ENCODE measurements around the gene HRH1. TPM values are rescaled to one million over a fixed set of nuclear protein-coding genes. Genes with fewer than 3 reads are reported as not detected.
A peak's percentile ranks its signal among the peaks of the same experiment; 100 is the strongest.

The HRH1 gene
- total and polyA plus RNA-seq, 9 donors: 3.4 to 24.1 (median 6.0) TPM

DNA sequence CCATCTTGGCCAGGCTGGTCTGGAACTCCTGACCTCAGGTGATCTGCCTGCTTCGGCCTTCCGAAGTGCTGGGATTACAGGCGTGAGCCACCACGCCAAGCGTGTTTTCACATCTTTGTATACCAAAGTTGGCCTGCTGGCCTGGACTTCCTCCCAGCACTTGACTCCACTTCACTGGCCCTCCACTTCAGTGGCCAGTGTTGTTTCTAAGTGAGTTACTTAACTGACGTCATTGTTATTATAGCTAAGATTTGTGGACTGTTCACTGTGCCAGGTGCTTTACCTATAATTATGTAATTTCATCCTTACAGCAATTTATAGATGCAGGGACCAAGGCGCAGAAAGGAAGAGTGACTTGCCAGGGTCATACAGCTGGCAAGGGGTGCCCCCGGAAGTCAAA, 52.0 kb downstream of the HRH1 start:
- H3K27me3 ChIP-seq: no peaks in the 10 kb centered on the region
- no peaks in the 10 kb centered on the region for H3K9me3 ChIP-seq
- no peaks in the 10 kb centered on the region for H3K36me3 ChIP-seq
- DNase-seq: no peak
- no peak overlapping the region for H3K27ac ChIP-seq
- H3K4me1 ChIP-seq (ENCODE audit: insufficient read depth): peaks cover 2% of the 10 kb centered on the region
- intact Hi-C loops (cut with DNase I): no loop called here
- TF ChIP-seq POLR2A (IDR thresholded peaks at IDR 0.05): no peak
- TF ChIP-seq, protein P1, sequence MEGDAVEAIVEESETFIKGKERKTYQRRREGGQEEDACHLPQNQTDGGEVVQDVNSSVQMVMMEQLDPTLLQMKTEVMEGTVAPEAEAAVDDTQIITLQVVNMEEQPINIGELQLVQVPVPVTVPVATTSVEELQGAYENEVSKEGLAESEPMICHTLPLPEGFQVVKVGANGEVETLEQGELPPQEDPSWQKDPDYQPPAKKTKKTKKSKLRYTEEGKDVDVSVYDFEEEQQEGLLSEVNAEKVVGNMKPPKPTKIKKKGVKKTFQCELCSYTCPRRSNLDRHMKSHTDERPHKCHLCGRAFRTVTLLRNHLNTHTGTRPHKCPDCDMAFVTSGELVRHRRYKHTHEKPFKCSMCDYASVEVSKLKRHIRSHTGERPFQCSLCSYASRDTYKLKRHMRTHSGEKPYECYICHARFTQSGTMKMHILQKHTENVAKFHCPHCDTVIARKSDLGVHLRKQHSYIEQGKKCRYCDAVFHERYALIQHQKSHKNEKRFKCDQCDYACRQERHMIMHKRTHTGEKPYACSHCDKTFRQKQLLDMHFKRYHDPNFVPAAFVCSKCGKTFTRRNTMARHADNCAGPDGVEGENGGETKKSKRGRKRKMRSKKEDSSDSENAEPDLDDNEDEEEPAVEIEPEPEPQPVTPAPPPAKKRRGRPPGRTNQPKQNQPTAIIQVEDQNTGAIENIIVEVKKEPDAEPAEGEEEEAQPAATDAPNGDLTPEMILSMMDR (IDR thresholded peaks at IDR 0.05): no peak
- TF ChIP-seq EP300 (IDR thresholded peaks at IDR 0.05): no peak
- no peak overlapping the region for H3K4me3 ChIP-seq
- WGBS, 3 donors: 90 to 96% (median 96%) methylated on average over 8 of the region's 8 CpGs

DNA sequence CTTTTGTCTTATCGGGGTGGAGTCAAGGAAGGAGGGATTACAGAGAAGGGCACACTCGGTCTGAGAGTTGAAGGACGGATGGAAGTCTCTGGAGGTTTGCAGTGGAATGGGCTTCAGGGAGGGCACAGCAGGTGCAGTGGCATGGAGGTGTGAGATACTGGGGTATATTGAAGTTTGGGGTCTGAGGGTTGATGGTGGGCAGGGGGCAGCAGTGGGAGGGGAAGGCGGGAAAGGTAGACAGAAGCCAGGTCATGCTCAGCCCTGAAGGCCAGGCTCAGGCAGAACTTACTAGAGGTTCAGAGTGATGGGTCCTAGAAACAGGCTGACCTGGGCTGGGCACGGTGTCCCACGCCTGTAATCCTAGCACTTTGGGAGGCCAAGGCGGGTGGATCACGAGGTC, 52.7 kb downstream of the HRH1 start:
- DNase-seq: no peak
- intact Hi-C loops (cut with DNase I): no loop called here
- no peak overlapping the region for H3K4me3 ChIP-seq
- TF ChIP-seq EP300 (IDR thresholded peaks at IDR 0.05): no peak
- TF ChIP-seq, protein P1 (IDR thresholded peaks at IDR 0.05): no peak
- no peak for TF ChIP-seq POLR2A (IDR thresholded peaks at IDR 0.05)
- H3K27me3 ChIP-seq: no peaks in the 10 kb centered on the region
- H3K9me3 ChIP-seq: no peaks in the 10 kb centered on the region
- no peak overlapping the region for H3K27ac ChIP-seq
- WGBS, 3 donors: 91 to 95% (median 94%) methylated on average over 8 of the region's 8 CpGs
- peaks cover 5% of the 10 kb centered on the region for H3K4me1 ChIP-seq (ENCODE audit: insufficient read depth)
- no peaks in the 10 kb centered on the region for H3K36me3 ChIP-seq

DNA sequence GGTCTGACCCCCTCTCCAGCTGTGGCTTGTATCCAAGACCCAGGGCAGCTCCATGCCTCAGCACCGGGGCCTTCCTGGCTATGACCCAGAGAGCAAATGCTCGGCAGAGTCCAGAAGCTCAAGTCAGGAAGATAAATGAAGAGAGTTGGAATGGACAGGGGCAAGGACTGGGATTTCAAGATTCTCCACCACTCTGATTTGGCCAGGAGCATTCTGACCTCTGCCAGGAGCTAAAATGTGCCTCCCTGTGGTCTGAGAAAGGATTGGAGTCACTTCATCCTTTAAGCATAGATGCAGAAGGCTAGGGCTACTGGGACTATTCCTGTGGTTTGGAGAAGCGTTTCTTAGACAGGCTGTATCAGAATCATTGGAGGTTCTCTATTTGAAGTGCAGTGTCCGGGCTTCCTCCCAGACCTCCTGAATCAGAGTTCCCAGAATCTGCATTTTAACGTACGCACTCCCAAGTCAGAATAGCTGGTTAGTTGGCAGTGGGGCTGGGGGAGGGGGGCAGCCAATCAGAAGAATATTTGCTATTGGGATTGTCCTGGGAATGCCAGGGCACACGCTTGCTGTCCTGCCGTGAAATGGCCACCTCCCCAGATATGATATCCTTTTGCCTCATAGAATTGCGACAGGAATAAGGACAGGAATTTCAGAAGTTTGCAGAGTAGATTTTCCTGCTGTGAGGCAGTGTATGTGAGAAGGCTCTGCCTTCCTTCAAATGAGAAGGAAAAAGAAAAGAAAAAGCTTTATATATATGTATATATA, 57.4 kb downstream of the HRH1 start:
- peaks cover 9% of the 10 kb centered on the region for H3K4me1 ChIP-seq (ENCODE audit: insufficient read depth)
- no peaks in the 10 kb centered on the region for H3K36me3 ChIP-seq
- no peak overlapping the region for H3K4me3 ChIP-seq
- TF ChIP-seq EP300 (IDR thresholded peaks at IDR 0.05): no peak
- no peak for TF ChIP-seq POLR2A (IDR thresholded peaks at IDR 0.05)
- intact Hi-C loops (cut with DNase I): loop anchor here in 2 of 4 donors (2.0 to 10.0 kb wide), 2 partner anchors 57 to 59 kb away; partner anchors contain the start of gene HRH1 (in 1 of the 2)
- 55 to 67% (median 63%) methylated on average over 9 of the region's 9 CpGs for WGBS, 3 donors
- no peak overlapping the region for H3K27ac ChIP-seq
- H3K27me3 ChIP-seq: no peaks in the 10 kb centered on the region
- peak in 1 of 5 donors; percentile 46 for DNase-seq
- H3K9me3 ChIP-seq: no peaks in the 10 kb centered on the region

DNA sequence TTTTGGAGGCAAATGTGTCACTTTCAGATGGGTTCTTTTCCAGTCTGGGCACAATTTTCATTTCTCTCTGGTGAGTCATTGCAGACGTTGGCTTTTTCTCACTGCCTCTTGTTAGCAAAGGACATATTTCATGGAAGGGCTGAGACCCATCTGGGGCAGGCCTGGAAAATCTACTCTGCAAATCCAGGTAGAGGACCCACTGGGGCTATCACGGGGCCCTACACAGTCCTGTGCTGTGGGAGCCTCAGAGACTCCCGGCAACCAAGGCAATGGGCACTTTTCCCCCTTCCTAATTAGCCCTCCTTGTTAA, 58.0 kb downstream of the HRH1 start:
- Histone ChIP-seq H3K27ac (no peak overlapping the region), H3K9me3 (no peaks in the 10 kb centered on the region), H3K27me3 (no peaks in the 10 kb centered on the region), H3K36me3 (no peaks in the 10 kb centered on the region), H3K4me3 (no peak overlapping the region), H3K4me1 (ENCODE audit: insufficient read depth) (peaks cover 9% of the 10 kb centered on the region)
- TF ChIP-seq EP300 (IDR thresholded peaks at IDR 0.05) (no peak), POLR2A (IDR thresholded peaks at IDR 0.05) (no peak)
- TF ChIP-seq, protein P1 (IDR thresholded peaks at IDR 0.05): no peak
- intact Hi-C loops (cut with DNase I): loop anchor here in 1 of 4 donors (10.0 kb wide), 1 partner anchor 57 kb away; the partner anchor contains the start of gene HRH1
- DNase-seq: no peak
- WGBS, 3 donors: 62 to 70% (median 63%) methylated on average over 3 of the region's 3 CpGs

DNA sequence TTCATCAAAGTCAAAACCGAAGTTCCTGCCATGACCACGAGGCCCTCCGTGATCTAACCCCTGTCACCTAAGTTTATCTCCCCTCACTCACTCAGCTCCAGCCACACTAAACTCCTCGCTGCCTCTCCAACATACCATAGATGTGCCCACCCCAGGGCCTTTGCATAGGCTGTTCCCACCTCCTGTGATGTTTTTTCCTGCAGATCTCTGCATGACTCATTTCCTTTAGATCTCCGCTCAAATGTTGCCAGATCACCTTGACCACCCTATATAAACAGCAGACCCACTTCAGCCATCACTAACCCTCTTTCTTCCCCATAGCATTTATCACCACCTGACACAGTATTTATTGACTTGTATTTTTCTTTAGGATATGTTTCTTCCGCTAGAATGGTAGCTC, 58.5 kb downstream of the HRH1 start:
- no peak for DNase-seq
- Histone ChIP-seq H3K4me1 (ENCODE audit: insufficient read depth) (peaks cover 9% of the 10 kb centered on the region), H3K4me3 (no peak overlapping the region), H3K9me3 (no peaks in the 10 kb centered on the region), H3K27ac (no peak overlapping the region), H3K36me3 (no peaks in the 10 kb centered on the region), H3K27me3 (no peaks in the 10 kb centered on the region)
- TF ChIP-seq, protein P1 (IDR thresholded peaks at IDR 0.05): no peak
- TF ChIP-seq EP300 (IDR thresholded peaks at IDR 0.05) (no peak), POLR2A (IDR thresholded peaks at IDR 0.05) (no peak)
- intact Hi-C loops (cut with DNase I): loop anchor here in 1 of 4 donors (10.0 kb wide), 1 partner anchor 58 kb away; the partner anchor contains the start of gene HRH1
- 96 to 98% (median 96%) methylated on average over 6 of the region's 6 CpGs for WGBS, 3 donors

Data from ovary (tissue), 9 donors.